Uterus (tissue), 4 donors: ENCODE measurements around the gene SH2D7. TPM values are rescaled to one million over a fixed set of nuclear protein-coding genes. Genes with fewer than 3 reads are reported as not detected.

Experiments
- DNase-seq, 2 donors: peaks; one replicate each; pipeline ENCODE4 v3.0.0-alpha.2; 2019 to 2020
- H3K27ac ChIP-seq, 2 donors: fragments of 200-600 bp; sonication (generic); 1 replicate in 1 of 2; 2 replicates in 1 of 2; pipeline ENCODE4 v1.5.1; 2016 to 2018
- H3K27me3 ChIP-seq, 2 donors: fragments of 200-600 bp; sonication (generic); one replicate each; pipeline ENCODE4 v1.5.1; 2018 to 2019; ENCODE audit warnings: control low read depth in 1 of 2
- H3K36me3 ChIP-seq, 2 donors: fragments of 200-600 bp; sonication (generic); one replicate each; pipeline ENCODE4 v1.5.1; 2019; ENCODE audit warnings: control low read depth in 1 of 2
- H3K4me1 ChIP-seq, 2 donors: fragments of 200-600 bp; sonication (generic); one replicate each; pipeline ENCODE4 v1.5.1; 2018 to 2019; ENCODE audit warnings: control low read depth in 1 of 2
- H3K4me3 ChIP-seq, 2 donors: fragments of 200-600 bp; sonication (generic); 1 replicate in 1 of 2; 2 replicates in 1 of 2; pipeline ENCODE4 v1.5.1; 2018 to 2019; ENCODE audit warnings: mild to moderate bottlenecking in 1 of 2
- H3K9me3 ChIP-seq, 2 donors: fragments of 200-600 bp; sonication (generic); one replicate each; pipeline ENCODE4 v1.5.1; 2019; ENCODE audit warnings: control low read depth in 1 of 2
- CTCF ChIP-seq, 4 experiments: fragments of 200-600 bp in 2 of 4; fragments of 450-650 bp in 2 of 4; sonication (generic) in 2 of 4; IDR thresholded peaks; one replicate each; pipeline ENCODE4 v1.5.1; 2016 to 2019; ENCODE audit warnings: antibody characterized with exemption in 4 of 4, mild to moderate bottlenecking in 2 of 4, moderate library complexity in 1 of 4
- POLR2A ChIP-seq, 2 donors: fragments of 450-650 bp; IDR thresholded peaks; one replicate each; pipeline ENCODE4 v1.6.1; 2016; ENCODE audit warnings: antibody characterized with exemption in 2 of 2, mild to moderate bottlenecking in 1 of 2, moderate library complexity in 1 of 2
- intact Hi-C: fragments of 100-400 bp; cut with DNase I; formaldehyde crosslinking; loops from one replicate; pipeline ENCODE4 v1.15.1; 2023; ENCODE audit warnings: low total_unique reads
- total RNA-seq, 4 donors: library from RNA; depleted of rRNA in 3 of 4; stranded (reverse); fragments of >200 nt in 3 of 4; gene quantifications; one replicate each; pipeline versions ENCODE4 v1.1.0 to v1.2.4, GENCODE V29; 2014 to 2023
- donor health status: DM: yes; HTN: yes; CAD: no.

The SH2D7 gene
- total RNA-seq, 4 donors from 2014 or later = not detected

GRCh38 chr15:78100886-78101285 is 8.5 kb downstream of the SH2D7 start:
- Histone ChIP-seq H3K36me3 (no peaks in the 10 kb centered on the region), H3K4me1 (no peaks in the 10 kb centered on the region), H3K4me3 (no peak overlapping the region), H3K27me3 (no peaks in the 10 kb centered on the region), H3K9me3 (no peaks in the 10 kb centered on the region), H3K27ac (no peak overlapping the region)
- TF ChIP-seq CTCF (IDR thresholded peaks at IDR 0.05) (no peak), POLR2A (IDR thresholded peaks at IDR 0.05) (no peak)
- intact Hi-C loops = no loop called here
- no peak for DNase-seq

- intact Hi-C loops = no loop called here
- no peaks in the 10 kb centered on the region for H3K9me3 ChIP-seq
- H3K4me3 ChIP-seq = no peak overlapping the region
- H3K4me1 ChIP-seq = no peaks in the 10 kb centered on the region
- H3K36me3 ChIP-seq = no peaks in the 10 kb centered on the region
- no peak for DNase-seq
- no peak for TF ChIP-seq CTCF (IDR thresholded peaks at IDR 0.05)
- no peak for TF ChIP-seq POLR2A (IDR thresholded peaks at IDR 0.05)
- H3K27me3 ChIP-seq = no peaks in the 10 kb centered on the region
- H3K27ac ChIP-seq = no peak overlapping the region
Observed at GRCh38 chr15:78101423-78102105, 9.2 kb downstream of the SH2D7 start.

GRCh38 chr15:78102211-78102610 is 9.8 kb downstream of the SH2D7 start:
- H3K4me1 ChIP-seq = no peaks in the 10 kb centered on the region
- no peak for DNase-seq
- intact Hi-C loops = no loop called here

GRCh38 chr15:78102741-78103140 is 10.4 kb downstream of the SH2D7 start:
- Histone ChIP-seq H3K27ac (no peak overlapping the region), H3K4me3 (no peak overlapping the region), H3K27me3 (no peaks in the 10 kb centered on the region), H3K9me3 (no peaks in the 10 kb centered on the region), H3K36me3 (no peaks in the 10 kb centered on the region), H3K4me1 (no peaks in the 10 kb centered on the region)
- TF ChIP-seq POLR2A (IDR thresholded peaks at IDR 0.05) (no peak), CTCF (IDR thresholded peaks at IDR 0.05) (no peak)
- intact Hi-C loops = no loop called here
- no peak for DNase-seq

More at GRCh38 chr15:78102211-78102610, 9.8 kb downstream of the SH2D7 start:
- Histone ChIP-seq H3K36me3 (no peaks in the 10 kb centered on the region), H3K27me3 (no peaks in the 10 kb centered on the region), H3K9me3 (no peaks in the 10 kb centered on the region), H3K4me3 (no peak overlapping the region), H3K27ac (no peak overlapping the region)
- TF ChIP-seq POLR2A (IDR thresholded peaks at IDR 0.05) = no peak
- no peak for TF ChIP-seq CTCF (IDR thresholded peaks at IDR 0.05)

GRCh38 chr15:78103406-78104118 is 11.2 kb downstream of the SH2D7 start:
- TF ChIP-seq POLR2A (IDR thresholded peaks at IDR 0.05) (no peak), CTCF (IDR thresholded peaks at IDR 0.05) (no peak)
- no peak for DNase-seq
- H3K9me3 ChIP-seq = no peaks in the 10 kb centered on the region
- no peaks in the 10 kb centered on the region for H3K36me3 ChIP-seq
- no peaks in the 10 kb centered on the region for H3K4me1 ChIP-seq
- no peak overlapping the region for H3K4me3 ChIP-seq
- H3K27ac ChIP-seq = no peak overlapping the region
- intact Hi-C loops = no loop called here
- no peaks in the 10 kb centered on the region for H3K27me3 ChIP-seq
